CD14-positive monocyte (primary cell): ENCODE results near the gene COBLL1. TPM values are rescaled to one million over a fixed set of nuclear protein-coding genes. Genes with fewer than 3 reads are reported as not detected.

ENCODE experiments used
- DNase-seq, 3 donors: peaks; one replicate each; pipeline ENCODE4 v3.0.0-alpha.2; 2011 to 2022
- H2AFZ ChIP-seq: 2 replicates; pipeline ENCODE4 v1.6.0; 2012; ENCODE audit warnings: mild to moderate bottlenecking, low read depth, low read length, inconsistent platforms; ENCODE audit not compliant: insufficient read depth, poor library complexity, severe bottlenecking
- H3K27ac ChIP-seq, 2 donors: 1 replicate in 1 of 2; 2 replicates in 1 of 2; pipeline ENCODE4 v1.5.1; 2012 to 2013; ENCODE audit warnings: low read length in 2 of 2, control low read depth in 1 of 2, inconsistent platforms in 1 of 2, low read depth in 1 of 2, mild to moderate bottlenecking in 1 of 2
- H3K27me3 ChIP-seq, 2 donors: one replicate each; pipeline versions ENCODE4 v1.6.0 to v1.6.1; 2011 to 2013; ENCODE audit warnings: low read length in 2 of 2; ENCODE audit not compliant: control insufficient read depth in 2 of 2, insufficient read depth in 2 of 2
- H3K36me3 ChIP-seq, 2 donors: replicated peaks in 1 of 2; 1 replicate in 1 of 2; 2 replicates in 1 of 2; pipeline versions ENCODE4 v1.5.1 to v1.6.1; 2012 to 2013; ENCODE audit warnings: low read length in 2 of 2, control low read depth in 1 of 2, inconsistent platforms in 1 of 2, mild to moderate bottlenecking in 1 of 2; ENCODE audit not compliant: insufficient read depth in 2 of 2, control insufficient read depth in 1 of 2
- H3K4me1 ChIP-seq, 2 donors: 1 replicate in 1 of 2; 2 replicates in 1 of 2; pipeline versions ENCODE4 v1.5.1 to v1.6.1; 2012 to 2013; ENCODE audit warnings: low read length in 2 of 2, control low read depth in 1 of 2, inconsistent platforms in 1 of 2, mild to moderate bottlenecking in 1 of 2, moderate library complexity in 1 of 2; ENCODE audit not compliant: insufficient read depth in 2 of 2, control insufficient read depth in 1 of 2
- H3K4me2 ChIP-seq: replicated peaks from 2 replicates; pipeline ENCODE3; 2012; ENCODE audit warnings: low read length, moderate library complexity, mild to moderate bottlenecking; ENCODE audit not compliant: poor library complexity, severe bottlenecking; ENCODE audit errors: extremely low read depth
- H3K4me3 ChIP-seq, 3 experiments: fragments of 200-600 bp in 1 of 3; sonication (generic) in 1 of 3; replicated peaks in 1 of 3; 1 replicate in 2 of 3; 2 replicates in 1 of 3; pipeline ENCODE4 v1.5.1; 2011 to 2013; ENCODE audit warnings: low read length in 3 of 3, mild to moderate bottlenecking in 3 of 3, control low read depth in 2 of 3, low read depth in 2 of 3, inconsistent platforms in 1 of 3, moderate library complexity in 1 of 3
- H3K79me2 ChIP-seq: 2 replicates; pipeline ENCODE4 v1.6.0; 2012; ENCODE audit warnings: mild to moderate bottlenecking, control low read depth, inconsistent platforms, low read length, moderate library complexity; ENCODE audit not compliant: insufficient read depth
- H3K9ac ChIP-seq: 2 replicates; pipeline ENCODE4 v1.6.0; 2017; ENCODE audit warnings: low read length, mild to moderate bottlenecking; ENCODE audit not compliant: insufficient read depth, poor library complexity, severe bottlenecking
- H3K9me3 ChIP-seq, 2 donors: replicated peaks in 1 of 2; 1 replicate in 1 of 2; 2 replicates in 1 of 2; pipeline versions ENCODE4 v1.5.1 to v1.6.1; 2012 to 2013; ENCODE audit warnings: low read length in 2 of 2, control low read depth in 1 of 2; ENCODE audit not compliant: control insufficient read depth in 1 of 2, insufficient read depth in 1 of 2
- H4K20me1 ChIP-seq: 2 replicates; pipeline ENCODE4 v1.6.0; 2012; ENCODE audit warnings: mild to moderate bottlenecking, low read length, control low read depth, moderate library complexity; ENCODE audit not compliant: insufficient read depth
- H3K27ac Mint-ChIP-seq, 7 donors: one replicate each; pipeline ENCODE4 v1.8.0; 2020; ENCODE audit warnings: mild to moderate bottlenecking in 7 of 7, mixed read lengths in 7 of 7, moderate library complexity in 6 of 7, inconsistent platforms in 2 of 7
- H3K27me3 Mint-ChIP-seq, 3 donors: one replicate each; pipeline ENCODE4 v1.8.0; 2021 to 2022; ENCODE audit warnings: low read depth in 3 of 3, mild to moderate bottlenecking in 3 of 3, mixed read lengths in 3 of 3, moderate library complexity in 3 of 3, inconsistent platforms in 1 of 3
- H3K36me3 Mint-ChIP-seq, 2 donors: one replicate each; pipeline ENCODE4 v1.8.0; 2020; ENCODE audit warnings: mixed read lengths in 2 of 2, inconsistent platforms in 1 of 2, mild to moderate bottlenecking in 1 of 2
- H3K4me1 Mint-ChIP-seq: one replicate; pipeline ENCODE4 v1.8.0; 2020; ENCODE audit warnings: mild to moderate bottlenecking, mixed read lengths
- H3K4me3 Mint-ChIP-seq, 2 donors: one replicate each; pipeline ENCODE4 v1.8.0; 2020; ENCODE audit warnings: mild to moderate bottlenecking in 2 of 2, mixed read lengths in 2 of 2, moderate library complexity in 1 of 2
- H3K9me3 Mint-ChIP-seq, 7 donors: one replicate each; pipeline ENCODE4 v1.8.0; 2020 to 2022; ENCODE audit warnings: mixed read lengths in 7 of 7, mild to moderate bottlenecking in 6 of 7, moderate library complexity in 6 of 7, inconsistent platforms in 2 of 7
- WGBS: methylation state at CpG from one replicate; pipeline ENCODE4 v1.1.5; 2013; ENCODE audit warnings: missing lambda C conversion rate; ENCODE audit not compliant: insufficient coverage; 5-methylcytosine and 5-hydroxymethylcytosine counted together
- intact Hi-C, 2 donors: fragments of 100-400 bp; cut with micrococcal nuclease; formaldehyde crosslinking; loops; one replicate each; pipeline versions ENCODE4 v1.15.0 to v1.15.1; 2023
- polyA plus RNA-seq, 3 donors: library from polyadenylated mRNA; depleted of rRNA in 1 of 3; unstranded in 2 of 3; stranded (reverse) in 1 of 3; fragments of 300-500 nt in 2 of 3; fragments of >200 nt in 1 of 3; fragmentation: Illumina TruSeq in 2 of 3; gene quantifications; 1 replicate in 2 of 3; 2 replicates in 1 of 3; pipeline ENCODE4 v1.2.3, GENCODE V29; 2012 to 2021
- TF ChIP-seq, protein P1 (sequence below): fragments of 200-600 bp; IDR thresholded peaks from one replicate; pipeline ENCODE4 v1.8.0; 2022; ENCODE audit warnings: antibody characterized with exemption, mild to moderate bottlenecking

Gene COBLL1
- polyA plus RNA-seq, 3 donors: 0.18 to 0.54 (median 0.24) TPM

DNA sequence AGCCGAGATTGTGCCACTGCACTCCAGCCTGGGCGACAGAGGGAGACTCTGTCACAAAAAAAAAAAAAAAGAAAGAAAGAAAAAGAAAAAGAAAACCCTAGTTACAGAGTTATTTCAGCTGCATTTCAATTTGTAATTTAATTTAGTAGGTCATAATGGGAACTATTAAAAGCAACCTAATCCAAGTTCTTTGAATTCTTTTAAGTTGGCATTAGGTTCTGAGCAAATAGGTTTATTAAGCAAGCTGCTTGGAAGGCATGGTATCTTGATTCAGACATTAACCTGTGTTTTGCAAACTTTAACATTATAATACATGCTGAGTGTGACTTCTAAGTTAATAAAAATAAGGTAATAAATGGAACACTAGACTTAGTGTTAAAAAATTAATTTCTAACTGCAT, 29.8 kb upstream of the COBLL1 start:
- intact Hi-C loops: no loop called here
- H3K27ac ChIP-seq: no peak overlapping the region
- no peaks in the 10 kb centered on the region for H3K9me3 ChIP-seq
- no peak overlapping the region for H3K27ac Mint-ChIP-seq
- H3K36me3 Mint-ChIP-seq: no peaks in the 10 kb centered on the region
- no peak overlapping the region for H3K4me3 ChIP-seq
- TF ChIP-seq, protein P1, sequence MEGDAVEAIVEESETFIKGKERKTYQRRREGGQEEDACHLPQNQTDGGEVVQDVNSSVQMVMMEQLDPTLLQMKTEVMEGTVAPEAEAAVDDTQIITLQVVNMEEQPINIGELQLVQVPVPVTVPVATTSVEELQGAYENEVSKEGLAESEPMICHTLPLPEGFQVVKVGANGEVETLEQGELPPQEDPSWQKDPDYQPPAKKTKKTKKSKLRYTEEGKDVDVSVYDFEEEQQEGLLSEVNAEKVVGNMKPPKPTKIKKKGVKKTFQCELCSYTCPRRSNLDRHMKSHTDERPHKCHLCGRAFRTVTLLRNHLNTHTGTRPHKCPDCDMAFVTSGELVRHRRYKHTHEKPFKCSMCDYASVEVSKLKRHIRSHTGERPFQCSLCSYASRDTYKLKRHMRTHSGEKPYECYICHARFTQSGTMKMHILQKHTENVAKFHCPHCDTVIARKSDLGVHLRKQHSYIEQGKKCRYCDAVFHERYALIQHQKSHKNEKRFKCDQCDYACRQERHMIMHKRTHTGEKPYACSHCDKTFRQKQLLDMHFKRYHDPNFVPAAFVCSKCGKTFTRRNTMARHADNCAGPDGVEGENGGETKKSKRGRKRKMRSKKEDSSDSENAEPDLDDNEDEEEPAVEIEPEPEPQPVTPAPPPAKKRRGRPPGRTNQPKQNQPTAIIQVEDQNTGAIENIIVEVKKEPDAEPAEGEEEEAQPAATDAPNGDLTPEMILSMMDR: no peak
- H3K36me3 ChIP-seq: no peaks in the 10 kb centered on the region
- no peak overlapping the region for H3K4me3 Mint-ChIP-seq
- no peaks in the 10 kb centered on the region for H3K4me1 ChIP-seq
- H3K27me3 ChIP-seq: no peaks in the 10 kb centered on the region
- no peak overlapping the region for H2AFZ ChIP-seq
- no peak for DNase-seq
- peaks cover 6% of the 10 kb centered on the region for H3K4me1 Mint-ChIP-seq
- H3K4me2 ChIP-seq: no peak overlapping the region
- no CpG with 5 or more reads among the region's 2 CpGs for WGBS
- no peak overlapping the region for H3K9ac ChIP-seq
- H3K79me2 ChIP-seq: no peaks in the 10 kb centered on the region
- H3K27me3 Mint-ChIP-seq: peaks cover 0 to 4% (median 0%) of the 10 kb centered on the region in 3 donors
- peaks cover 0 to 2% (median 0%) of the 10 kb centered on the region in 7 donors for H3K9me3 Mint-ChIP-seq
- no peaks in the 10 kb centered on the region for H4K20me1 ChIP-seq

DNA sequence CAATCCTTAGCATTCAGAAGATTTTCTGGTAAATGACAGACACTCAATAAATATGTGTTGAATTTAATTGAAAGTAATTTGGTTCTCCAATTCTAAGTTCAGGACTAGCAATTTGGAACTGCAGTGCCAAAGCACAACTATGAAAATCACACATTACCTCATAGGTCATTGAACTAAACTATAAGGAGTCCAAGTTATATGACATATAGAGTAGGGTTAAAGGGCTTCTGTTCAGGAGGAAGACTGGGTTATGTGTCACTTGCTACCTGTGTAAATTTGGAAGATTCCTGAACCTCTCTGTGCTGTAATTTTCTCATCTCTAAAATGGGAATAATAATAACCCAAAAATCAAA, 27.8 kb upstream of the COBLL1 start:
- intact Hi-C loops: no loop called here
- H3K4me3 Mint-ChIP-seq: no peak overlapping the region

More for the DNA sequence above, 27.8 kb upstream of the COBLL1 start:
- peaks cover 0 to 5% of the 10 kb centered on the region in 2 donors for H3K4me1 ChIP-seq
- H3K4me3 ChIP-seq: no peak overlapping the region
- no peaks in the 10 kb centered on the region for H3K36me3 ChIP-seq
- no peaks in the 10 kb centered on the region for H3K9me3 ChIP-seq
- no peak overlapping the region for H2AFZ ChIP-seq
- TF ChIP-seq, protein P1: no peak
- DNase-seq: no peak
- peaks cover 0 to 1% (median 0%) of the 10 kb centered on the region in 3 donors for H3K27me3 Mint-ChIP-seq
- peaks cover 0 to 2% (median 0%) of the 10 kb centered on the region in 7 donors for H3K9me3 Mint-ChIP-seq
- peaks cover 11% of the 10 kb centered on the region for H3K4me1 Mint-ChIP-seq
- H3K27ac Mint-ChIP-seq: no peak overlapping the region
- H3K9ac ChIP-seq: no peak overlapping the region
- H3K4me2 ChIP-seq: no peak overlapping the region
- no peak overlapping the region for H3K27ac ChIP-seq
- H3K79me2 ChIP-seq: no peaks in the 10 kb centered on the region
- H4K20me1 ChIP-seq: no peaks in the 10 kb centered on the region
- H3K27me3 ChIP-seq: no peaks in the 10 kb centered on the region
- no peaks in the 10 kb centered on the region for H3K36me3 Mint-ChIP-seq
